HAP-1 (cell line): ENCODE data around the gene SOST.
A peak's percentile ranks its signal among the peaks of the same experiment; 100 is the strongest.

Source experiments
- DNase-seq, 2 experiments: peaks; one replicate each; pipeline ENCODE4 v3.0.0-alpha.2; 2016 to 2020; ENCODE audit warnings: low spot score in 2 of 2
- H3K27me3 ChIP-seq: fragments of 250-450 bp; sonication (Bioruptor Pico); 2 replicates; pipeline ENCODE4 v1.5.1; 2020; ENCODE audit warnings: low read depth, mild to moderate bottlenecking, moderate library complexity
- H3K36me3 ChIP-seq: fragments of 250-450 bp; sonication (Bioruptor Pico); replicated peaks from 2 replicates; pipeline ENCODE4 v1.5.1; 2020; ENCODE audit warnings: mild to moderate bottlenecking
- H3K4me1 ChIP-seq: fragments of 250-450 bp; sonication (Bioruptor Pico); 2 replicates; pipeline ENCODE4 v1.5.1; 2020; ENCODE audit warnings: mild to moderate bottlenecking
- H3K4me3 ChIP-seq: fragments of 250-450 bp; sonication (Bioruptor Pico); 2 replicates; pipeline ENCODE4 v1.5.1; 2020; ENCODE audit warnings: mild to moderate bottlenecking, moderate library complexity
- H3K9me3 ChIP-seq: fragments of 250-450 bp; sonication (Bioruptor Pico); 2 replicates; pipeline ENCODE4 v1.5.1; 2020; ENCODE audit warnings: mild to moderate bottlenecking, moderate library complexity
- in situ Hi-C: fragments of 300-500 bp; cut with MboI; formaldehyde crosslinking; loops from 3 replicates; pipeline ENCODE4 v1.14.3; 2020; ENCODE audit warnings: low sequenced_read_pairs, inconsistent platforms, mixed read lengths

Gene SOST

DNA sequence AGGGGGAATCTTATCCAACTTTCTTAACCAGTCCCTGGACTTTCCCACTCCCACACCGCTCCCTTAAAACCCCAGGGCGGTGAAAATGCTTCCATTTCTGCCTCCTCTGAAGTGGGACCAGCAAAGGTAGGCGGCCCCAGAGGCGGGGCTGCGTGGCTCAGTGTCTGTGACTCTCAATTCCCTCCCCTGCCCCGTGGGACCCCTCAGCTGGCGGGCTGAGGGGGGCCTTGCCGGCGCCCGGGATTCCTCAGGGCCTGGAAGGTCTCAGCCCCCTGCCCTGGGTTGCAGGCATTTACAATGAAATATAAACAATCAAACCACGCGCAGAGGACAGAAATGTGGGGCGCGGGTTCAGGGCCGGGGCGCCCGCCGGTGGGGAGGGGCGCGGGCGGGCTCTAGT lies 3.6 kb downstream of the SOST start:
- Histone ChIP-seq H3K9me3 (no peaks in the 10 kb centered on the region), H3K4me3 (no peak overlapping the region), H3K27me3 (0 out of 2 replicates have a peak, but pooled peaks cover 5% of the 10 kb centered on the region), H3K36me3 (no peaks in the 10 kb centered on the region), H3K4me1 (no peaks in the 10 kb centered on the region)
- in situ Hi-C loops: loop anchor here (25.0 kb wide), 1 partner anchor 93 kb away; the partner anchor contains the start of gene MEOX1
- DNase-seq: no peak

DNA sequence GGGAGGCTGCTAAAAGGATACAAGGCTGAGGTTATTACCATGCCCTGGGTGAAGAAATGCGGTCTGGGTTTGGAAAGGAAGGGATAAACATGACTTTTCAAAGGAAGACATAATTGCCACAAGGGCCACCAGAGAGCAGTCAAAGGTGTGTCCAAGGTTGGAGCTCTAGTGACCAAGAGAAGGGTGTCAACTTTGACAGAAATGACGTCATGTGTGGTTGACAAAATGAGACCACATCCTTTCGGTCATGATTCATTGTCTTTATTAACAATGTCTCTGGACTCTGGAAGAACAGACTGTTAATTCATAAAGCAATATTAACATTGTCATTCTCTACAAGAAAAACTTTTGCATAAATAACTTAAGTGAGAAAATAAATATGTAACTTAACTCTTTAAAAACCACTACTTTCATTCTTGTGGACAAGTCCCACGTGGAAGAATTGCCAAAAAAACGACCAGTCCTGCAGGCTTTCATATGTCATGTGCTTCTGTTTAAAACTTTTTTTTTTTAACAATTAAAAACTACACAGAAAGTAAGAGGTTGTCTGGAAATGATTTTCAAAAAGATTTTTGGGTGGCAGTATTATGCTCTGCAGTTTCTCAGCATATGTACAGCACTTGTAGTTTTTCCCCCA lies 5.0 kb downstream of the SOST start:
- no peaks in the 10 kb centered on the region for H3K9me3 ChIP-seq
- H3K4me1 ChIP-seq: no peaks in the 10 kb centered on the region
- H3K4me3 ChIP-seq: no peak overlapping the region
- in situ Hi-C loops: loop anchor here (25.0 kb wide), 1 partner anchor 91 kb away; the partner anchor contains the start of gene MEOX1
- H3K27me3 ChIP-seq: 0 out of 2 replicates have a peak, but pooled peaks cover 5% of the 10 kb centered on the region
- DNase-seq: no peak
- H3K36me3 ChIP-seq: no peaks in the 10 kb centered on the region

DNA sequence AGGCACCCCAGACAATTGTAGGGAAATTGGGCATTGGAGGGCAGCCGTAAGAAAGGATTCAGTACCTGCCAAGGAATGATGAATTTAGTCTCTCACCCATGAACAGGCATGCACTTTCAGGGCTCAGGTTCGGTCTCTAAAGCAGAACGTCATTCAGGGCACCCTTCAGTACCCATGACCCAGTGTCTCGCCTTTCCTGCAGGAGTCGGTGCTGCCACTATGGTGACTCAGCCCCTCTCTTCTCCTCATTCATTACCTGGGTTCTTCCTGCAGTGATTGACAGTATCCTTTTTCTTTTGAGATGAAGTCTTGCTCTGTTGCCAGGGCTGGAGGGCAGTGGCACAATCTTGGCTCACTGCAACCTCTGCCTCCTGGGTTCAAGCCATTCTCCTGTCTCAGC lies 8.4 kb downstream of the SOST start:
- Histone ChIP-seq H3K36me3 (no peaks in the 10 kb centered on the region), H3K4me3 (no peak overlapping the region), H3K27me3 (0 out of 2 replicates have a peak, but pooled peaks cover 5% of the 10 kb centered on the region), H3K4me1 (peaks cover 5% of the 10 kb centered on the region), H3K9me3 (no peaks in the 10 kb centered on the region)
- in situ Hi-C loops: loop anchor here (25.0 kb wide), 1 partner anchor 88 kb away; the partner anchor contains the start of gene MEOX1
- DNase-seq: no peak

DNA sequence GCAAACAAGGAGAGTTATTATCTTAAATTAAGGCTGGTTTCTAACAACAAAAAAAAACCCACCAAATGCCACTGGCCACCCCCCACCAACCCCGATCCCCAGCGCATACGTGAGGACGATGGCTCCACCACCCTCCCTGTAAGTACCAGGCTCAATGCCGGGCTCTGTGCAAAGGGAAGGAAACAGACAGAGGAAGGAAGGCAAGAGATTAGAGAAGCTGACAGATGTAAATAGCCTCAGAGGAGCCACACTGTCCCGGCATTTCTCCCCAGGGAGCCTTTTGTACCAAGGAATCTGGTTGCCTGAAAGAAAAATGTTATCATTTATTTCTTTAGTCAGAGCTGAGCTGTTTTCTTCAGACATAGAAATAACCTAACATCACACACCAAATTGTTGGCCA lies 13.1 kb downstream of the SOST start:
- in situ Hi-C loops: no loop called here
- H3K36me3 ChIP-seq: no peaks in the 10 kb centered on the region
- H3K4me1 ChIP-seq: peaks cover 5% of the 10 kb centered on the region
- DNase-seq: peak; percentile 22 to 53
- no peaks in the 10 kb centered on the region for H3K9me3 ChIP-seq
- no peak overlapping the region for H3K4me3 ChIP-seq
- no peaks in the 10 kb centered on the region for H3K27me3 ChIP-seq

DNA sequence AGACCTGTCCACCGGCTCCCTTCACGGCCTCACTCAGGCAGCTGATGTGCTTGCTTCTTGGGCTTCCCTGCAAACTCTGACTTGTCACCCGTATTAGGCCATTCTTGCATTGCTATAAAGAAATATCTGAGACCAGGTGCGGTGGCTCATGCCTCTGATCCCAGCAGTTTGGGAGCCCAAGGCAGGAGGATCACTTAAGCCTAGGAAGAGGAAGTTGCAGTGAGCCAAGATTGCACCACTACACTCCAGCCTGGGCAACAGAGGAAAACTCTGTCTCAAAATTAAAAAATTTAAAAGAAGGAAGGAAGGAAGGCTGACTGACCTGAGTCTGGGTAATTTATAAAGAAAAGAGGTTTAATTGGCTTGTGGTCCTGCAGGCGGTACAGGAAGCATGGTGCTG lies 17.0 kb downstream of the SOST start:
- in situ Hi-C loops: loop anchor here (5.0 kb wide), 1 partner anchor 39 kb away; no protein-coding TSS in a partner anchor
- no peak for DNase-seq
- Histone ChIP-seq H3K4me1 (peaks cover 5% of the 10 kb centered on the region), H3K36me3 (no peaks in the 10 kb centered on the region), H3K9me3 (no peaks in the 10 kb centered on the region), H3K4me3 (no peak overlapping the region), H3K27me3 (no peaks in the 10 kb centered on the region)

DNA sequence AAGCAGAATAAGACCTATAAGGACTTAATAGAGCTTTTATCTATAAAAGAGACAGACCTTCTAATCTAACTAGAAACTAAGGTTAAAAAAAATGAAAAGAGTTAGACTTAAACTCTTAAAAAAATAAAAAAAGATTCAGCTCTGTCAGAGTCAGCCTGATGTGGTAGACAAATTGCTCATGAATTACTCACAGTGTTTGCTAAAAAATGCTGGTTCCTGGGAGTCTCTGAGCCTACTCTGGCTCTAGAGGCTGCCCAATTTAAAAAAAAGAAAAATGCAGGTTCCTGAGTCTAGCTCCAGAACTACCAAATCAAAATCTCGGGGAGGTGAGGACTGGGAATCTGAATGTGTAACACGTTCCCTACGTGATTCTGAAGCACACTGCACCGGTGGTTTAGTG lies 18.1 kb downstream of the SOST start:
- H3K36me3 ChIP-seq: no peaks in the 10 kb centered on the region
- in situ Hi-C loops: loop anchor here (5.0 kb wide), 1 partner anchor 38 kb away; no protein-coding TSS in a partner anchor
- no peak for DNase-seq
- no peak overlapping the region for H3K4me3 ChIP-seq
- H3K9me3 ChIP-seq: no peaks in the 10 kb centered on the region
- peaks cover under 1% of the 10 kb centered on the region for H3K4me1 ChIP-seq
- no peaks in the 10 kb centered on the region for H3K27me3 ChIP-seq

DNA sequence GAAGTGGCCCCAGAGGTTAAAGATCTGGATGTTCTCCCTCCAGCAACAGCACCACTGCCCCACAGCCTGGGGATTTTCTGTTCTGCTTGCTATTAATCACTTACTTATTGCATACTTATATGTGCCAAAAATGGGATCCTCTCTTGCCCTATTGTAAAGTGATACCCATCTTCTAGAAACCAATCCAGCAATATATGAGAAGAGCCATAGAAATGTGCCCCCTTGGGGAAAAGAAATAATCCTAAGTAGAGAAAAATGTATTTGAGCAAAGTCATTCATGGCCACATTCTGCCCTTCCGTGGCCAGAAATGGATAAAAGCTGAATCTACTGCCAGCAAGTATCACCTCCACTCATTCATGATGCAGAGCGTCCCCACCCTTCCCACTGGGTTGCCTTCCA lies 20.9 kb downstream of the SOST start:
- H3K27me3 ChIP-seq: no peaks in the 10 kb centered on the region
- H3K4me3 ChIP-seq: no peak overlapping the region
- no peaks in the 10 kb centered on the region for H3K36me3 ChIP-seq
- 0 out of 2 replicates have a peak, but pooled peaks cover 6% of the 10 kb centered on the region for H3K9me3 ChIP-seq
- DNase-seq: no peak
- H3K4me1 ChIP-seq: peaks cover 13% of the 10 kb centered on the region
- in situ Hi-C loops: no loop called here

DNA sequence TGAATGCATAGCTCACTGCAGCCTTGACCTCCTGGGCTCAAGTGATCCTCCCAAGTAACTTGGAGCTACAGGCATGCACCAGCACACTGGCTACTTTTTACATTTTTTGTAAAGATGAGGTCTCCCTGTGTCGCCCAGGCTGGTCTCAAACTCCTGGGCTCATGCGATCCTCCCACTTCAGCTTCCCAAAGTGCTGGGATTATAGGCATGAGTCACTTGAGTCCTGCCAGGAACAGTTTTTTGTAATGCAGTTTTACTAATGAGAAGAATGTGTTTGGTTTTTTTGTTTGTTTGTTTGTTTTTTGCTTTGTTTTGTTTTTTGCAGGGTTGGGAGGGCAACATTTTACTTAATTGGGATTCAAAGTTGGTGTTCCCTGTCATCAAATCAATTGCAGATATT lies 22.2 kb downstream of the SOST start:
- no peak overlapping the region for H3K4me3 ChIP-seq
- DNase-seq: no peak
- peaks cover 13% of the 10 kb centered on the region for H3K4me1 ChIP-seq
- in situ Hi-C loops: no loop called here
- H3K27me3 ChIP-seq: no peaks in the 10 kb centered on the region
- no peaks in the 10 kb centered on the region for H3K36me3 ChIP-seq
- H3K9me3 ChIP-seq: 0 out of 2 replicates have a peak, but pooled peaks cover 6% of the 10 kb centered on the region

DNA sequence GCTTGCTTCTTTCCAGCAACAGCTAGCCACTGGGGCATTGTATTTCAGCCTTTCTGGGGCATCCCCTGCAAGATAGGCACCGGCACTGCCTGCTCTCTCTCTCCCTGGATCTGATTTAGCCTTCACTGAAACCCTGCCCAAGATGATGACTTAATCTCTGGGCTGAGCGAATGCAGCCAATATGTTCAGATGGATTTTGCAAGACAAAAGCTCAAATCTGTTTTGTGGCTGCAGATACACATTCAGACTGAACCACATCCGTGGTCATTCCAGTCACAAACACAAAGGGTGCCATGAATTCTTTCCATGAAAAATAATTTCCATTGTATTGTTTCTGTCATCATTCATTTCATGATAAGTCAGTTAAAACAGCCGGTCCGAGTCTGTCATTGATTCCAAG lies 24.2 kb downstream of the SOST start:
- peak; percentile 65 to 75 for DNase-seq
- no peak overlapping the region for H3K4me3 ChIP-seq
- H3K4me1 ChIP-seq: peaks cover 13% of the 10 kb centered on the region
- in situ Hi-C loops: no loop called here
- no peaks in the 10 kb centered on the region for H3K36me3 ChIP-seq
- no peaks in the 10 kb centered on the region for H3K27me3 ChIP-seq
- H3K9me3 ChIP-seq: 0 out of 2 replicates have a peak, but pooled peaks cover 6% of the 10 kb centered on the region

DNA sequence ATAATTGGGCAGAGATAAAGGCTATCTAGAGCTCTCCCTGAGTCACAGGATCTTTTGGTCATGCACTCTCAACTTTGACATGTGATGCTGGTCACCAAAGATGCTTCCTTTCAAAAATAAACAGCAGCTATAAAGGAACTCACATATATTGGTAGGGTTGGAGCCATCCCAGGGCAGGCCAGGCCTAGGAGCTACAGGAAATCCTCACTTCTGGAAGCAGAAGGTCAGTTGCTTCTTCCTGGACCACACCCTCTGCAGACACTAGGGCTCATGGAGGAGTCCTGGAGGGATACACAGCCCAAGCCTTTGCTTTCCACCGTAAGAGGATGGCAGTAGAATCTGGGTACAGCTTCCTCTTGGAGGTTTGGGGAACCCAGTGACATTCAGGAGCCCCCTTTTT lies 24.6 kb downstream of the SOST start:
- H3K4me1 ChIP-seq: peaks cover 13% of the 10 kb centered on the region
- no peaks in the 10 kb centered on the region for H3K27me3 ChIP-seq
- in situ Hi-C loops: no loop called here
- no peaks in the 10 kb centered on the region for H3K36me3 ChIP-seq
- H3K4me3 ChIP-seq: no peak overlapping the region
- no peak for DNase-seq
- H3K9me3 ChIP-seq: 0 out of 2 replicates have a peak, but pooled peaks cover 6% of the 10 kb centered on the region

DNA sequence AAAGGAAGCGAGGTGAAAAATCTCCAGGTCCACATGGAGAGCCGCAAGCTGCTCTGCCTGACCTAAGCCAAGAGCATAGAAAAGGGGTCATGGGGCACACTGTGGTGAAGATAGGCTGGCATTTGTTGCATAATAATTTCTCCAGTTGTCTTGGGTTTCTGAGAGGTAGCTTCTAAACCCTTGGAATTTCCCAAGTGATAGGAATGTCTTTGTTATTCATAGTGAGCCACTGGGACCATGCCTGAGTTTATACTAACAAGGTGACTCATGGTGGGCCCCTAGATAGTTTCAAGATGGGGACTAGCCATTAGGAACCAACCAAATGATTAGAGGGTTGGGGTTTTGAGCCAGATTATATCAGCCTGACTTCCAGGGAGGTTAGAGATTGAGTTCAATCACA lies 25.6 kb downstream of the SOST start:
- no peak for DNase-seq

DNA sequence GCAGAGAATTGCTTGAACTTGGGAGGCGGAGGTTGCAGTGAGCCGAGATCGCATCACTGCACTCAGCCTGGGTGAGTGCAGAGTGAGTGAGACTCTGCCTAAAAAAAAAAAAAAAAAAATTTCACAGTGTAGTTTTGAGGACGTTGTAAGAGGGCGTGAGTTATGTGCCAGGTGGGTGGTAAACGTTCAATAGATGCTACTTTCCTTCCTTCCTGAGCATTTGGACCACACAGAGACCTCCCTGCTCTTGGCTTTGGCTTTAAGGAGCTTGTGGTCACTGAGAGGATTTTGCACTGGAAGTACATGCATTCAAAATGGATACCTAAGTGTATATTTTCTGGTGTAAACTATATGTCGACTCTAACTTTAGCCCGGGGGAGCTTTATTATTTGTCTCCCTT lies 30.5 kb downstream of the SOST start:
- no peak for DNase-seq
- in situ Hi-C loops: no loop called here
- Histone ChIP-seq H3K4me3 (no peak overlapping the region), H3K36me3 (no peaks in the 10 kb centered on the region), H3K4me1 (no peaks in the 10 kb centered on the region), H3K9me3 (0 out of 2 replicates have a peak, but pooled peaks cover under 1% of the 10 kb centered on the region), H3K27me3 (no peaks in the 10 kb centered on the region)

More for the DNA sequence above, 25.6 kb downstream of the SOST start:
- in situ Hi-C loops: no loop called here
- H3K9me3 ChIP-seq: 0 out of 2 replicates have a peak, but pooled peaks cover 6% of the 10 kb centered on the region
- H3K4me3 ChIP-seq: no peak overlapping the region
- no peaks in the 10 kb centered on the region for H3K27me3 ChIP-seq
- H3K4me1 ChIP-seq: peaks cover 13% of the 10 kb centered on the region
- H3K36me3 ChIP-seq: no peaks in the 10 kb centered on the region

DNA sequence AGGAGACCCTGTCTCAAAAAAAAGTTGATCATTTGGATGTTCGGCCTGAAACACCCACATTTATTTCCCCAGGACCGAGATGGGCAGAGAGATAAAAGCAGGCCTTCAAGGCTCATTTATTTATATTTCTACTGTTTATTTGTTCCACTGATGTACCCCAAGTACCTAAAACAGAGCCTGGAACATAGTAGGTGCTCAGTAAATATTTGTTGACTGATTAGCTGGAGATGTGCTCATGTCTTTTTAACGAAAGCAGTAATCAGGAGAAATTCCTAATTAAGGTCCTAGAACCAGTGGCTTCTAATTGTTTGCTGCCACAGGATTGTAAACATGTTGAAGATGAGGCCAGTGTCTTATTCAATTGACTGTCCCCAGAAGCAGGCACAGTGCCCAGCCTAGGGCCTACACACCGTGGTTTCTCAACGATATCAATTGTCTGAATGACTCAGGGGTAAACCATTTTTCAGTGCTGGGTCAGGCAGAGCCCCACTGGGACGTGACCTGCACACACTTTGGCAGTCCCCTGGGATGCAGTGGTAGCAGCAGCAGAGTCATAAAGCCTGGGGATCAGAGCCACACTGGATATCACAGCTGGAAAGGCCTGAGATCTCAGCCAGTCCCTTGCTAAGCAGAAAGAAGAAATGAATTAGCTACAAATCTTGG lies 34.8 kb downstream of the SOST start:
- Histone ChIP-seq H3K9me3 (no peaks in the 10 kb centered on the region), H3K27me3 (no peaks in the 10 kb centered on the region), H3K4me1 (no peaks in the 10 kb centered on the region), H3K36me3 (no peaks in the 10 kb centered on the region), H3K4me3 (no peak overlapping the region)
- in situ Hi-C loops: no loop called here
- DNase-seq: no peak
